NCI-H1694 (cell line): Measurements from ENCODE around the gene RRP1B.

ENCODE experiments used
- DNase-seq: peaks from one replicate; lab custom pipeline; 2025; lab: John Stamatoyannopoulos, UW

RRP1B gene

GRCh38 chr21:43727519-43728153, 68.3 kb downstream of the RRP1B start:
- DNase-seq: no peak

- no peak for DNase-seq
These were observed 68.8 kb downstream of the RRP1B start for GRCh38 chr21:43728154-43728466.

GRCh38 chr21:43728467-43729390, 69.4 kb downstream of the RRP1B start:
- DNase-seq: peak; percentile 71

GRCh38 chr21:43731476-43731875, 72.1 kb downstream of the RRP1B start:
- DNase-seq: no peak

- DNase-seq: peak; percentile 91
These were observed 72.7 kb downstream of the RRP1B start for GRCh38 chr21:43731891-43732711.

- no peak for DNase-seq
These were observed 73.7 kb downstream of the RRP1B start for GRCh38 chr21:43733060-43733459.

- DNase-seq: no peak
These were observed 74.2 kb downstream of the RRP1B start for GRCh38 chr21:43733529-43734071.

- DNase-seq: no peak
These were observed 75.0 kb downstream of the RRP1B start for GRCh38 chr21:43734131-43734927.

GRCh38 chr21:43734928-43735229, 75.5 kb downstream of the RRP1B start:
- no peak for DNase-seq

GRCh38 chr21:43735236-43736091, 76.1 kb downstream of the RRP1B start:
- no peak for DNase-seq

GRCh38 chr21:43736224-43736883, 77.0 kb downstream of the RRP1B start:
- DNase-seq: no peak

GRCh38 chr21:43737158-43737950, 78.0 kb downstream of the RRP1B start:
- DNase-seq: no peak

GRCh38 chr21:43739621-43740435, 80.5 kb downstream of the RRP1B start:
- DNase-seq: no peak

- DNase-seq: no peak
These were observed 81.3 kb downstream of the RRP1B start for GRCh38 chr21:43740497-43741156.

GRCh38 chr21:43741423-43742096, 82.2 kb downstream of the RRP1B start:
- DNase-seq: no peak

GRCh38 chr21:43743947-43744346, 84.6 kb downstream of the RRP1B start:
- no peak for DNase-seq

- no peak for DNase-seq
These were observed 85.4 kb downstream of the RRP1B start for GRCh38 chr21:43744725-43745124.
